Measurements from ENCODE around the gene IGSF3.

- TF ChIP-seq, protein P1, sequence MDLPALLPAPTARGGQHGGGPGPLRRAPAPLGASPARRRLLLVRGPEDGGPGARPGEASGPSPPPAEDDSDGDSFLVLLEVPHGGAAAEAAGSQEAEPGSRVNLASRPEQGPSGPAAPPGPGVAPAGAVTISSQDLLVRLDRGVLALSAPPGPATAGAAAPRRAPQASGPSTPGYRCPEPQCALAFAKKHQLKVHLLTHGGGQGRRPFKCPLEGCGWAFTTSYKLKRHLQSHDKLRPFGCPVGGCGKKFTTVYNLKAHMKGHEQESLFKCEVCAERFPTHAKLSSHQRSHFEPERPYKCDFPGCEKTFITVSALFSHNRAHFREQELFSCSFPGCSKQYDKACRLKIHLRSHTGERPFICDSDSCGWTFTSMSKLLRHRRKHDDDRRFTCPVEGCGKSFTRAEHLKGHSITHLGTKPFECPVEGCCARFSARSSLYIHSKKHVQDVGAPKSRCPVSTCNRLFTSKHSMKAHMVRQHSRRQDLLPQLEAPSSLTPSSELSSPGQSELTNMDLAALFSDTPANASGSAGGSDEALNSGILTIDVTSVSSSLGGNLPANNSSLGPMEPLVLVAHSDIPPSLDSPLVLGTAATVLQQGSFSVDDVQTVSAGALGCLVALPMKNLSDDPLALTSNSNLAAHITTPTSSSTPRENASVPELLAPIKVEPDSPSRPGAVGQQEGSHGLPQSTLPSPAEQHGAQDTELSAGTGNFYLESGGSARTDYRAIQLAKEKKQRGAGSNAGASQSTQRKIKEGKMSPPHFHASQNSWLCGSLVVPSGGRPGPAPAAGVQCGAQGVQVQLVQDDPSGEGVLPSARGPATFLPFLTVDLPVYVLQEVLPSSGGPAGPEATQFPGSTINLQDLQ (CRISPR knock-in tag; IDR thresholded peaks at IDR 0.05), result no peak
- no peak for TF ChIP-seq ZBTB1 (CRISPR knock-in tag; IDR thresholded peaks at IDR 0.05; ENCODE audit: borderline replicate concordance)
- TF ChIP-seq POLR2A (IDR thresholded peaks at IDR 0.05; ENCODE audit: insufficient read depth in 1 of 2, low read depth in 2 of 2, low read length in 2 of 2), result no peak
- TF ChIP-seq GABPA (IDR thresholded peaks at IDR 0.05; ENCODE audit: low read depth, low read length), result no peak
- TF ChIP-seq GABPA (CRISPR knock-in tag; IDR thresholded peaks at IDR 0.05; ENCODE audit: low read depth), result no peak
- no peak for TF ChIP-seq GABPB1 (CRISPR knock-in tag; IDR thresholded peaks at IDR 0.05)
- TF ChIP-seq, protein P2, sequence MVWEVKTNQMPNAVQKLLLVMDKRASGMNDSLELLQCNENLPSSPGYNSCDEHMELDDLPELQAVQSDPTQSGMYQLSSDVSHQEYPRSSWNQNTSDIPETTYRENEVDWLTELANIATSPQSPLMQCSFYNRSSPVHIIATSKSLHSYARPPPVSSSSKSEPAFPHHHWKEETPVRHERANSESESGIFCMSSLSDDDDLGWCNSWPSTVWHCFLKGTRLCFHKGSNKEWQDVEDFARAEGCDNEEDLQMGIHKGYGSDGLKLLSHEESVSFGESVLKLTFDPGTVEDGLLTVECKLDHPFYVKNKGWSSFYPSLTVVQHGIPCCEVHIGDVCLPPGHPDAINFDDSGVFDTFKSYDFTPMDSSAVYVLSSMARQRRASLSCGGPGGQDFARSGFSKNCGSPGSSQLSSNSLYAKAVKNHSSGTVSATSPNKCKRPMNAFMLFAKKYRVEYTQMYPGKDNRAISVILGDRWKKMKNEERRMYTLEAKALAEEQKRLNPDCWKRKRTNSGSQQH (CRISPR knock-in tag; IDR thresholded peaks at IDR 0.05; ENCODE audit: low read depth), result no peak
- no peak for TF ChIP-seq FOSL1 (CRISPR knock-in tag; IDR thresholded peaks at IDR 0.05; ENCODE audit: borderline replicate concordance)
- TF ChIP-seq SNAPC4 (CRISPR knock-in tag; IDR thresholded peaks at IDR 0.05), result no peak
- TF ChIP-seq EZH2 (conservative IDR thresholded peaks at IDR 0.05; ENCODE audit: low read depth, low read length), result no peak
- TF ChIP-seq RAD21 (CRISPR knock-in tag; IDR thresholded peaks at IDR 0.05), result no peak
These were observed 86.1 kb downstream of the IGSF3 start for GRCh38 chr1:116581323-116581885.
